GM18517 (cell line): Measurements from ENCODE around the gene PHF2.

Experiments
- ATAC-seq: cut with Tn5 transposase; IDR thresholded peaks from one replicate; pipeline ENCODE4 v1.9.1; 2021; ENCODE audit warnings: mild to moderate bottlenecking, moderate library complexity; ENCODE audit not compliant: unreplicated experiment

PHF2 gene

GRCh38 chr9:93585695-93586094 is 9.3 kb downstream of the PHF2 start:
- ATAC-seq: no peak

GRCh38 chr9:93586290-93587057 is 10.1 kb downstream of the PHF2 start:
- no peak for ATAC-seq

- ATAC-seq: no peak
These were observed 10.9 kb downstream of the PHF2 start for GRCh38 chr9:93587284-93587650.

- ATAC-seq: no peak
These were observed 11.4 kb downstream of the PHF2 start for GRCh38 chr9:93587651-93588347.

- ATAC-seq: no peak
These were observed 12.5 kb downstream of the PHF2 start for GRCh38 chr9:93588641-93589609.

- ATAC-seq: no peak
These were observed 13.3 kb downstream of the PHF2 start for GRCh38 chr9:93589688-93590087.

- no peak for ATAC-seq
These were observed 14.3 kb downstream of the PHF2 start for GRCh38 chr9:93590609-93591234.

- no peak for ATAC-seq
These were observed 15.1 kb downstream of the PHF2 start for GRCh38 chr9:93591301-93592007.

GRCh38 chr9:93592008-93592642 is 15.7 kb downstream of the PHF2 start:
- ATAC-seq: no peak

GRCh38 chr9:93592643-93593021 is 16.2 kb downstream of the PHF2 start:
- no peak for ATAC-seq

- no peak for ATAC-seq
These were observed 16.8 kb downstream of the PHF2 start for GRCh38 chr9:93593144-93593658.

- ATAC-seq: no peak
These were observed 17.8 kb downstream of the PHF2 start for GRCh38 chr9:93594041-93594756.

- no peak for ATAC-seq
These were observed 19.1 kb downstream of the PHF2 start for GRCh38 chr9:93595461-93595860.

- ATAC-seq: no peak
These were observed 19.5 kb downstream of the PHF2 start for GRCh38 chr9:93595861-93596365.

GRCh38 chr9:93596399-93596798 is 20.0 kb downstream of the PHF2 start:
- ATAC-seq: no peak

GRCh38 chr9:93597142-93597706 is 20.8 kb downstream of the PHF2 start:
- no peak for ATAC-seq

GRCh38 chr9:93597871-93598646 is 21.7 kb downstream of the PHF2 start:
- no peak for ATAC-seq
